CD4-positive, CD25-positive, alpha-beta regulatory T cell (primary cell): Measurements from ENCODE around the gene ABTB2. TPM values are rescaled to one million over a fixed set of nuclear protein-coding genes. Genes with fewer than 3 reads are reported as not detected.

Experiments used
- ATAC-seq, 2 donors: fragments of 150-1000 bp; cut with Tn5 transposase; one replicate each; pipeline ENCODE4 v1.10.0; 2021; ENCODE audit warnings: low read depth in 2 of 2, moderate number of reproducible peaks in 2 of 2, moderate library complexity in 1 of 2
- DNase-seq, 3 donors: peaks; one replicate each; pipeline versions ENCODE4 v3.0.0 to v3.0.0-alpha.2; 2012 to 2022; ENCODE audit warnings: mixed read lengths in 1 of 3
- H3K27ac ChIP-seq: one replicate; pipeline ENCODE4 v1.7.0; 2013; ENCODE audit warnings: mild to moderate bottlenecking, low read length; ENCODE audit not compliant: insufficient read depth, poor library complexity, severe bottlenecking
- H3K27me3 ChIP-seq: one replicate; pipeline ENCODE4 v1.7.0; 2013; ENCODE audit warnings: low read length; ENCODE audit not compliant: control insufficient read depth, insufficient read depth
- H3K36me3 ChIP-seq: one replicate; pipeline ENCODE4 v1.7.0; 2013; ENCODE audit warnings: mild to moderate bottlenecking, low read length, moderate library complexity; ENCODE audit not compliant: control insufficient read depth, insufficient read depth
- H3K4me1 ChIP-seq: 2 replicates; pipeline ENCODE4 v1.7.0; 2013; ENCODE audit warnings: mild to moderate bottlenecking, low read length; ENCODE audit not compliant: insufficient read depth, control insufficient read depth, poor library complexity, severe bottlenecking
- H3K4me3 ChIP-seq: one replicate; pipeline ENCODE4 v1.7.0; 2013; ENCODE audit warnings: low read depth, mild to moderate bottlenecking, low read length, moderate library complexity
- H3K9me3 ChIP-seq, 2 experiments: 1 replicate in 1 of 2; 2 replicates in 1 of 2; pipeline ENCODE4 v1.7.0; 2013; ENCODE audit warnings: low read length in 2 of 2, mild to moderate bottlenecking in 1 of 2, moderate library complexity in 1 of 2; ENCODE audit not compliant: control insufficient read depth in 2 of 2
- H3K27ac Mint-ChIP-seq, 3 donors: one replicate each; pipeline ENCODE4 v1.8.0; 2020 to 2022; ENCODE audit warnings: mild to moderate bottlenecking in 3 of 3, mixed read lengths in 3 of 3, moderate library complexity in 2 of 3
- H3K27me3 Mint-ChIP-seq: one replicate; pipeline ENCODE4 v1.8.0; 2022; ENCODE audit warnings: mild to moderate bottlenecking, mixed read lengths
- H3K36me3 Mint-ChIP-seq: one replicate; pipeline ENCODE4 v1.8.0; 2020; ENCODE audit warnings: mixed read lengths
- H3K4me1 Mint-ChIP-seq, 4 donors: one replicate each; pipeline ENCODE4 v1.8.0; 2020 to 2022; ENCODE audit warnings: mixed read lengths in 4 of 4, mild to moderate bottlenecking in 1 of 4
- H3K4me3 Mint-ChIP-seq, 4 donors: one replicate each; pipeline ENCODE4 v1.8.0; 2020 to 2022; ENCODE audit warnings: mild to moderate bottlenecking in 4 of 4, mixed read lengths in 4 of 4, moderate library complexity in 3 of 4
- H3K9me3 Mint-ChIP-seq, 7 donors: one replicate each; pipeline ENCODE4 v1.8.0; 2020 to 2022; ENCODE audit warnings: mixed read lengths in 7 of 7, mild to moderate bottlenecking in 3 of 7, moderate library complexity in 2 of 7
- polyA plus RNA-seq, 4 donors: library from polyadenylated mRNA; unstranded; fragments of 300-500 nt; fragmentation: Illumina TruSeq; gene quantifications; one replicate each; pipeline ENCODE4 v1.2.3, GENCODE V29; 2021
- total RNA-seq: library from RNA; stranded (reverse); gene quantifications from one replicate; pipeline ENCODE4 v1.2.3, GENCODE V29; 2022

Gene ABTB2
- total and polyA plus RNA-seq, 5 donors from 2014 or later, result 0.12 to 0.89 (median 0.13) TPM; not detected in 2

DNA sequence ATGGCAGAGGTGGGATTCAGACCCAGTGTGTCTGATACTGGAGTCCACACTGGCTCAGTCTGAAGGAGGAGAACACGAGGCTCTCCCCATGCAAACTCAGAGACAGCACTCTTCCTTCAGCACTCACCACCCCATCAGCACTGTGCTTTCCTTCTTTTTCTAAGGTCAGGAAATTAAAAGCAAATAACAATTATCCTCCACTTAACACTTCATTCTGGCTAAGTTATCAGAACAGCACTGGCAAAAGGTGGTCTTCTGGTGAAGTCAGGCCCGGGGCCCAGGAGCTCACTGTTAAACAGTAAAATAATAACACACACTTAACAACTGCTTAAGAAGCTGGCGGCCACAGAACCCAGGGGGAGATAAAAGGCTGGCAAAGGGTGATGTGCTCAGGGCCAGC, 145.2 kb downstream of the ABTB2 start:
- Histone ChIP-seq H3K27ac (no peak overlapping the region), H3K4me1 (no peaks in the 10 kb centered on the region)

DNA sequence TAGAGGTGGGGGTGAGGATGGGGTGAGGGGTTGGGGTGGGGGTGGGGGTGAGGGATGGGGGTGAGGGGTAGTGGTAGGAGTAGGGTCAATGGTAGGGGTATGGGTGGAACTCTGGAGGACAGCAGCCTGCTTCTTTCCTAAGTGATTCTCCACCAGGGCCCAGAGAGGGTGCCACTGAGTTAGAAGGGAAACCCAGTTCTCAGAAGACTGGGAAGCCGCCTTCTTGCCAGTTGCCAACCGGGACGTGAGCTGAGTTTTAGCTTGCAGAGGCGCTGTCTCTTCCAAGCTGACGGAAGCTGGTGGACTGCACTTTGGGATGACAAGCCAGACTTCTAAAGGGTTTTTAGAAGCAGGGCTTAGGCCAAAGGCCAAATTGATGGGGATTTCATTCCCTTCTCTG, 148.0 kb downstream of the ABTB2 start:
- no peak for DNase-seq
- Mint-ChIP-seq H3K27ac (no peak overlapping the region), H3K9me3 (no peaks in the 10 kb centered on the region), H3K4me3 (no peak overlapping the region), H3K27me3 (peaks cover 6% of the 10 kb centered on the region), H3K36me3 (no peaks in the 10 kb centered on the region), H3K4me1 (peaks cover 0 to 4% (median under 1%) of the 10 kb centered on the region in 4 donors)
- H3K4me1 ChIP-seq, result no peaks in the 10 kb centered on the region
- no peak overlapping the region for H3K4me3 ChIP-seq
- H3K27me3 ChIP-seq, result no peaks in the 10 kb centered on the region
- no peak for ATAC-seq
- no peak overlapping the region for H3K27ac ChIP-seq
- H3K36me3 ChIP-seq, result no peaks in the 10 kb centered on the region
- no peaks in the 10 kb centered on the region for H3K9me3 ChIP-seq

More for the DNA sequence above, 145.2 kb downstream of the ABTB2 start:
- Mint-ChIP-seq H3K27ac (no peak overlapping the region), H3K4me3 (no peak overlapping the region), H3K4me1 (peaks cover 0 to 4% (median 1%) of the 10 kb centered on the region in 4 donors), H3K36me3 (no peaks in the 10 kb centered on the region), H3K27me3 (peaks cover 11% of the 10 kb centered on the region), H3K9me3 (no peaks in the 10 kb centered on the region)
- DNase-seq (no peak), ATAC-seq (no peak)
- no peaks in the 10 kb centered on the region for H3K9me3 ChIP-seq
- H3K36me3 ChIP-seq, result no peaks in the 10 kb centered on the region
- H3K4me3 ChIP-seq, result no peak overlapping the region
- no peaks in the 10 kb centered on the region for H3K27me3 ChIP-seq

DNA sequence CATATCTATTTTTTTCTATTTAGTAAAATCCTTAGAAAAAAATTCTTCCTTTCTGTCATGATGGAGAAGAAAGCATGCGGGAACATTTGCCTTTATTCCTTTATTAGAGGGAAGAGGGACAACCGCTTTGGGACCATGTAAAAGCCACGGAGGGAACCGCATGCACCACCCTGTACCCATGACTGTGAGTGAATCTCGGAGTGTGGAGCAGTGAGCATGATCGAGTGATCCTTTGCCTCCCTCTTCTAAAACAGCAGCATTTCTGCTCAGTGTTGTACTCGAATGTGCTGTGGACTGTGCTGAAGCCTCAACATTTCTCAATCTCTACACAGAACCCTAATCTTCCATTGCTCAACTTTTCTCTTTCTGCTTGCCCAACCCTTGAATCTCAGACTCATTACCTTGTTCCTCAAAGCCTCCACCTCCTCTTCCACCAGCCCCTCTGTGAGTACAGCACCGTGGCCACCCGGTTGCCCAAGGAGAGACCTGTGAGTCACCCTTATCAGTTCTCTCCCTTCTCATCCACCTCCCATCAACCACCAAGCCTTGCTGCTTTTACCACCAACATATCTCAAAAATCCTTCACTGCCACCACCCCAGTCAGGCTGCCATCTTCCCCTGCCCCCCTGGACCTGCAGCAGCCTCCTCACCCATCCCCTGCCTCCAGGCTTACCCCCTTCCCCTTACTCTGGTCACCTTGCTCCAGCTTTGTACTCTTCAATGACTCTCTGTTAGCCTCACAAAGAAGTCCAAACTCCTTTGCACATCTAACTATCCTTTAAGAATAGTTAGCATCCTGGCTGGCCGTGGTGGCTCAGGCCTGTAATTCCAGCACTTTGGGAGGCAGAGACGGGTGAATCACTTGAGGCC, 149.3 kb downstream of the ABTB2 start:
- Histone ChIP-seq H3K36me3 (no peaks in the 10 kb centered on the region), H3K27ac (no peak overlapping the region), H3K27me3 (no peaks in the 10 kb centered on the region), H3K4me1 (no peaks in the 10 kb centered on the region), H3K9me3 (no peaks in the 10 kb centered on the region), H3K4me3 (no peak overlapping the region)
- no peaks in the 10 kb centered on the region for H3K36me3 Mint-ChIP-seq
- no peaks in the 10 kb centered on the region for H3K9me3 Mint-ChIP-seq
- peak overlapping the region in 1 of 3 donors; percentile 40 for H3K27ac Mint-ChIP-seq
- peaks cover 6% of the 10 kb centered on the region for H3K27me3 Mint-ChIP-seq
- DNase-seq (no peak), ATAC-seq (peak in 1 of 2 donors; percentile 22)
- H3K4me3 Mint-ChIP-seq, result no peak overlapping the region
- peaks cover 0 to 6% (median 2%) of the 10 kb centered on the region in 4 donors for H3K4me1 Mint-ChIP-seq

DNA sequence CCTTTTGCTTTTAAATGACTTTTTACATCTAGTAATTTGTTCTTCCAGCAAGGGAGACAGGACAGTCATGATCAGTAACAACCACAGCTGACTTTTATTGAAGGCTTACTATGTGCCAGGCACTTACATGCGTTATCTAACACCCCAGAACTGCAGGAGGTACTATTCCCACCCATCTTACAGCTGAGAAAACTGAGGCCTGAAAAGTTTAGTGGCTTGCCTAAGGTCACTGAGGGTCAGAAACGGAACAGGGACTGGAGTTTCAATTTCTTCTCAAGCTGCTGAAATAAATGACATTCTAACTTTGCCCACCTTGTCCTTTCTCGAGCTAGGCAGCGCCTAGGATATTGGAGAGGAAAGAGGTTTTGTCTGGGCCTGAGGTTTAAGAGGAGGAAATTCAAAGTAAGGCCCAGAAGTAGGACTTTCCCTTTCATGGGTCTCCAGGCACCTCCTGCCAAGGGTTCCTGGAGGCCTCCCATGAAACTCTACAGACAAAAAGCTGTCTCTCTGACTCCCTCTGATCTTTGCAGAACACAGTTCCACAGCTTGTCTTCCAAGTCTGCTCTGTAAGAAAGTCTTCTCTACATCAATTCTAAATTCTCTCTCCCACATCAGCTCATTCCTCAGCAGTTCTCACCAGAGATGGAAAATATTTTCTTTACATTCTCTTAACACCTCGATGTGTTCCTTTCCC, 150.2 kb downstream of the ABTB2 start:
- DNase-seq, result no peak
- Histone ChIP-seq H3K27ac (no peak overlapping the region), H3K4me1 (no peaks in the 10 kb centered on the region), H3K4me3 (no peak overlapping the region), H3K36me3 (no peaks in the 10 kb centered on the region), H3K9me3 (no peaks in the 10 kb centered on the region), H3K27me3 (no peaks in the 10 kb centered on the region)
- Mint-ChIP-seq H3K36me3 (no peaks in the 10 kb centered on the region), H3K9me3 (no peaks in the 10 kb centered on the region), H3K27me3 (peaks cover 6% of the 10 kb centered on the region), H3K27ac (no peak overlapping the region), H3K4me1 (peaks cover 0 to 12% (median 3%) of the 10 kb centered on the region in 4 donors), H3K4me3 (no peak overlapping the region)
- no peak for ATAC-seq

DNA sequence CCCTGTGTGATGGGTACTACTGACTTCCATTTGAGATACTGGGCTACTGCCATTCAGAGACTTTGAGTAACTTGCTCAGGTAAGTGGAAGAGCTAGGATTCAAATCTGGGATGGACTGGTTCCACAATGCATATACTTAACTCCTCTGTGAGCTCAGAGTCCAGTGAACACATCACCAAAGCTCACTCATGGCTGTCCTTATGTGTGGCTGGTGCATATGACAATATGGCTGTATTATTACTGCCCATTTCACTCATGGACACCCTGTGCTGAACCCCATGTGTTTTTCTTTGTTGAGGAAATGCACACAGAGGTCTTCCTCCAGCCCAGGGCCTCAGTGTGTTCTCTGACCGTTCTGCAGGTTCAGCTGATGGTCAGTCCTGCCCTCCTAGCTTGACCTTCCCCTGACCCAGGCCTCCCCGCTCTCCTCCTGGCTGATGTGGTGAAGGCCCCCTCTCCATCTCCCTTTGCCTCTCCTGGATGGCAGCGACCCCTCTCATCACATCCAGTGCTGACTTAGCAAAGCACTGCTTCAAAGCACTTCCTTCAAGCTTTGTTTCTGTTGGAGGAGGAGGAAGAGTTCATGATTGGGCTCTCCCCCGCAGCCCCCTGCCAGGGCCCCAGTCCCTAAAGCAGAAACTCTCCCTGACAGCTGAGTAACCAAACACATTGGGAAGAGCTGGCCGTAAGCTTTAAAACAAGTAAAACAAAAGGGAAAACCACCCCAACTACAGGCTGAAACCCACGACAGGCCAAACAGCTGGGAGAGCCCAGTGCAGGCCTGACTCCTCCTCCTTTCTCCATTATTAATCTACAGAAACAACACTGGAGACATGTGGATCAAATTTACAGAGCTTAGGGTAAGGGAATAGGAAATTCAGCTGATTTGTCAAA, 151.2 kb downstream of the ABTB2 start:
- Mint-ChIP-seq H3K4me3 (no peak overlapping the region), H3K9me3 (no peaks in the 10 kb centered on the region), H3K36me3 (no peaks in the 10 kb centered on the region), H3K27me3 (peaks cover 6% of the 10 kb centered on the region), H3K27ac (no peak overlapping the region), H3K4me1 (peaks cover 0 to 17% (median 6%) of the 10 kb centered on the region in 4 donors)
- no peaks in the 10 kb centered on the region for H3K9me3 ChIP-seq
- H3K36me3 ChIP-seq, result no peaks in the 10 kb centered on the region
- H3K4me1 ChIP-seq, result no peaks in the 10 kb centered on the region
- no peak overlapping the region for H3K27ac ChIP-seq
- no peaks in the 10 kb centered on the region for H3K27me3 ChIP-seq
- no peak for DNase-seq
- no peak for ATAC-seq
- H3K4me3 ChIP-seq, result no peak overlapping the region

DNA sequence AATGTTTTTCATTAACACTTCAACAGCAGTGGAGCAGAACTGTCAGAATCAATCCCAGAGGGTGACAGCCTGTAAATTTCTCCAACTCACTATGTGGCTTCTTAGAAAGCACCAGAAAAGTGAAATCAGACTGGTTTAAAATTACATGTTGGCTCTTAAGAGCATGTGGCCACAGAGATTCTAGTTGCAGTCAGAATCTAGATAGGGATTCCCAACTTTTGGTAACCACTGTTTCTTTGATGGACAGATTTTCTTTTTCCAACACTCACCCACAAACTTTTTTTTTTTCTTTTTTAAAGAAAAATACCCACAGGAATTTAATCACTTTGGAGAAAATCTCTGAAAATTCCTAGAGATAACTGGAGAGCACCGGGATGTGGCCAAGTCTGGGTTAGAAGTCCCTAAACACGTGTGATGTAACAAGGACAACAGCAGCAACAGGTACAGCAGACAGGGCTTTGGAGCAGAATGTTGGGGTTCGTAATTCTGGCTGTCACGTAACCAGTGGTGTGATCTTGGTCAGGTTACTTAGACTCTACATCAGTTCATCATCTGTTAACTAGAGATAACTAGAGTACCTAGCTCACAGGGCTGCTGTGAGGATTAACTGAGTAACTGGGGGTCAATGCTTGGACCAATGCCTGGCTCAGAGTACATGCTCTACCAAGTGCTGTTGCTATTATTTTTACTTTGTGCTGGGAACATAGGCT, 152.3 kb downstream of the ABTB2 start:
- no peaks in the 10 kb centered on the region for H3K9me3 ChIP-seq
- Mint-ChIP-seq H3K27ac (no peak overlapping the region), H3K4me3 (no peak overlapping the region), H3K9me3 (no peaks in the 10 kb centered on the region), H3K27me3 (peaks cover 6% of the 10 kb centered on the region), H3K36me3 (no peaks in the 10 kb centered on the region), H3K4me1 (peaks cover 0 to 17% (median 6%) of the 10 kb centered on the region in 4 donors)
- no peak overlapping the region for H3K27ac ChIP-seq
- H3K4me1 ChIP-seq, result no peaks in the 10 kb centered on the region
- no peaks in the 10 kb centered on the region for H3K36me3 ChIP-seq
- DNase-seq (no peak), ATAC-seq (no peak)
- H3K4me3 ChIP-seq, result no peak overlapping the region
- no peaks in the 10 kb centered on the region for H3K27me3 ChIP-seq
